ENCODE measurements around the gene ACKR4. TPM values are rescaled to one million over a fixed set of nuclear protein-coding genes. Genes with fewer than 3 reads are reported as not detected.

Gene ACKR4
- total and polyA plus RNA-seq, 2 of the 8 experiments (the other 6 are each of a cell fraction or from before 2014, with no cell fraction given), result not detected

DNA sequence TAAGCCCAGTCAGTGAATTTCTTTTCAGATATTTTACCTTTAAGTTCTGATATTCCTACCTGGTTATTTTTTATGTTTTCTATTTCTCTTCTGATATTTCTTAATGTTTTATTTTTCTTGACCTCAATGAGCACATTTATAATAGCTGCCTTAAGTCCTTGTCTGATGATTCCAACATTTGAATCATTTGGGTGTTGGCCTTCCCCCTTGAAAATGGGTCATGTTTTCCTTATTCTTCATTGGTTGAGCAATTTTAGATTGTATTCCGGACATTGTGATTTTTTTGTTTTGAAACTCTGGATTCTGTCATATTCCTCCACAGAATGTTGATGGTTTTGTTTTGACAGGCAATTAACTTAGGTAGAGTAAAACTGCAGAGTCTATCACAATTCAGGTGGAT is 9.7 kb upstream of the ACKR4 start (continued):
- no peak for TF ChIP-seq USF2 (IDR thresholded peaks at IDR 0.05; ENCODE audit: low read length)
